IPS-NIHi7 (cell line): ENCODE results near the gene KCNH2.
A peak's percentile ranks its signal among the peaks of the same experiment; 100 is the strongest.

ENCODE experiments used
- DNase-seq: peaks from one replicate; pipeline ENCODE4 v3.0.0; 2012; ENCODE audit warnings: mixed read lengths; ENCODE audit errors: extremely low spot score

KCNH2 gene

DNA sequence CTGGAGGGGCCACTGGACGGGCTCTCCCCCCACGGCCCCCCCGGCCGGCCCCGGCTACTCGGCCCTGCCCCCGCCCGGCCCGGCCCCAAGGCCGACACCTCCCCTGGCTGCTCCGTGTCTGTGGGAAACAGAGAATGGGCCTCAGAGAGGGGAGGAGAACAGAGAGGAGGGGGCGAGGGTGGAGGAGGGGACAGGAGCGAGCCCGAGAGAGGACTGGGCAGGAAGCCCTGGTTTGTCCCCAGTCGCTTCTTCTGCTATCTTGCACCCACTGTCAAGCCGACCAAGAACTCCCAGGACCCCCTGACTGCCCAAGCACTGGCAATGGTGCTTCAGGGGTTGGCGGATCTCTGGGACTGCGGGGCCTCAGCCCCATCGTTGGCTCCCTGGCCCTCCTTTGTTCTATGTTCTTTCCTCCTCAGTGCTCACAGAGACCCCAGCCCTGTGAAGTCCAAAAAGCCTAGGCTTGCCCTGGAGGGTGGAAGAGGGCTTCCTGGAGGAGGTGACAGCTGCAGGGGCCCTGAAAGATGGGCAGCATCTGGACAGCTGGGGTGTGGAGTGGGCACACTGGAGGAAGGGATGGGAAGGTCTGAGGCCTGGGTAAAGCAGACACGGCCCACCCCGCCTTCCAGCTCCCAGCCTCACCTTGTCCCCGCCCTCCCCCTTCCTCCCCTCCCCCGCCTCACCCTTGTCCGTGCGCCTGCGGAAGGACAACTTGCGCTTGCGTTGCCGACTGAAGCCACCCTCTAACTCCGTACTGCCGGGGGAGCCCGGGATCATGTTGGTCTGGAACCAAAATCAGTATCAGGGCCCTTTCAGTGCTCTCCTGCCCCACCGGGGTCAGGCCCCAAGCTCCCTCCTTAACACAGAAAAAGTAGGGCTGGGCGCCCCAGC is 30.1 kb downstream of the KCNH2 start:
- peak; percentile 57 for DNase-seq

DNA sequence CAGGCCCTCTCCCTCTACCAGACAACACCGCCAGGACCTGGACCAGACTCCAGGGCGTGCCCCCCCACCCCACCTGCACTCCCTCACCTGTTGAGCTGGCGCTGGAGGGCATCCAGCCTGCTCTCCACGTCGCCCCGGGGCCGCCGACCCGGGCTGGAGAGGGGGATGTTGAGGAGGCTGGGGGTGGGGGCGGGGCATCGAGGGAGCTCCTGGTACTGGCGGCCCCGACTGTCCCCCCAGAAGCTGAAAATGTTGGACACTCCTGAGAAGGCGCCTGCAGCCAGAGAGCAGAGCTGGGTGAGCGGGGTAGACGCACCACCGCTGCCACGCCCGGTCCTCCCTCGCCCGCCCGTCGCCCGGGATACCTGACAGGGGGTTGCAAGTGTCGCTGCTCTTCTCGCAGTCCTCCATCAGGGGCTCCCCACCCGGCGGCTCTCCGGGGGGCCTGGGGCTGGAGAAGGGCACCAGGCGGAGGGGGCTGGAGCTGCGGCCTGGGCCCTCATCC is 30.8 kb downstream of the KCNH2 start:
- no peak for DNase-seq

DNA sequence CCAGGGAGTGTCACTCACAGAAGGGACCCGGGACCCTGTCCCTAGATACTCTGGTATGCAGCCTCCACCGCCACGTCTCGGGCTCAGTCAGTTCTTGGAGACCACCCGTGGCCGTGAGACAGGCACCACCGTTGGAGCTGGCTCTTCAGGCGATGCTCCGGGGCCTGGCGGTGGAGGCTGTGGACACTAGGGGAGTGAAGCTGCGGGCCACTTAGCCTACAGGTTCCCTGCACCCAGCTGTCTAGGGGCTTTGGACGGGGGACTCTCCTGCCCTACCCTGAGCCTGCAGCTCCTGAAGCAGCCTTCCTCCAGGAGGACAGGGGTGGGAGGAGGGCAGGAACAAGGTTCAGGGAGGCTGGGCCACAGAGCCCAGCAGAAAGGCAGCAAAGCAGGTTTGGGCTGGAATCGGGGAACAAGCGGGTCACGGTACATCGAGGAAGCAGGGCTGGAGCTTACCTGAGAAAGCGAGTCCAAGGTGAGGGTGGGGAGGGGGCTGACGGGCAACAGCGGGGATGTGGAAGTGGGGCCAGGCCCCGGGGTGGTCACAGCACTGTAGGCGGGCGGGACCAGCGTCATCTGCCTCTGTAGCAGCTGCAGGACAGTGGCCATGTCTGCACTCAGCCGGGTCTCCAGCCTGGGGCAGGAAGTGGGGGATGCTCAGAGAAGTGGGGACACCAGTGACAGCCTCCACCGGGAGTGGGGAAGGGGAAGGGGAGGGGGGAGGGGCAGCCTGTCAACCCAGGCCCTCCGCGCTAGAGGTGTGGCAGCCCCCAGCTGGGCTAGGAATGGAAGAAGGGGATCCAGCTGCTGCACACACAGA is 31.5 kb downstream of the KCNH2 start:
- DNase-seq, result no peak

- DNase-seq, result no peak
Measured at GRCh38 chr7:150945853-150946420, 32.2 kb downstream of the KCNH2 start.

GRCh38 chr7:150945171-150945852 is 32.8 kb downstream of the KCNH2 start:
- DNase-seq, result no peak

- DNase-seq, result no peak
Measured at GRCh38 chr7:150944066-150945042, 33.8 kb downstream of the KCNH2 start.

GRCh38 chr7:150943453-150943814 is 34.7 kb downstream of the KCNH2 start:
- DNase-seq, result no peak

DNA sequence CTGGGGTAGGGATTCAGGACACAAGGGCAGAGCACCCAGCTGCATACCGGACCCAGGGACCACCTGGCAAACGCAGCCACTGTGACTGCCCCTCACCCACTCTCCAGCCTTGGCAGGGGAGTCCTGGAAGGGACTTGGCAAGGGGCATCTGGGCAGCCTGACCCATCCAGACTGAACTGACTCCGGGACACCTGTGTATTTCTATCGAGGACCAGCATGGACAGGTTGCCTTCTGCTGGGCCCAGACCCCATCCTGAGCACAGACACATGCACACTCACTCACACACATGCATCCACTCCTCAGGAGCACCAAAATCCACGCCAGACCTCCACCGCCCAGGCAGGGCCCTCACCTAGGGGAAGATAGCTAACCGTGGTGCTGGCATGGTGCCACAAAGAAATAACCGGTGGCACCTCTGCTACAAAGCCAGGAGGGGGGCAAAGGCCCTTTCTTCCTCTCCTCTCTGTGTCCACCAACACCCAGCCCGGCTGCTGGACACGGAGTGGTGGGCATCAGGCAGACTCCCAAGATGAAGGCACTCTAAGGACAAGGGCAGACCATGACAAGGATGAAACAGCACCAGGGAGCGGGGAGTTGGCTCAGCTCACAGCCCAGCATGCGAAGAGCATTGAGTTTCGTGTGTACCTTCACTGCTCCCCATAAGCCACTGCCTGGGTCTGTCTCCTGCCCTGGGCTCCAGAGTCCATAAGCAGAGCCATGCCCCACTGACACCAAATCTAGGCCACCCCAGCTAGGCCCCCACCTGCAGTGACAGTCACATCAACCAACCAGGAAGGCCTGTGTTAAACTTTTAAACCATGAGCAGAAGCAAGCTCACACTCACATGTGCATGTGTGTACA is 35.3 kb downstream of the KCNH2 start:
- DNase-seq, result no peak

GRCh38 chr7:150942001-150942590 is 36.0 kb downstream of the KCNH2 start:
- peak; percentile 49 for DNase-seq

- no peak for DNase-seq
Measured at GRCh38 chr7:150941351-150942000, 36.6 kb downstream of the KCNH2 start.

DNA sequence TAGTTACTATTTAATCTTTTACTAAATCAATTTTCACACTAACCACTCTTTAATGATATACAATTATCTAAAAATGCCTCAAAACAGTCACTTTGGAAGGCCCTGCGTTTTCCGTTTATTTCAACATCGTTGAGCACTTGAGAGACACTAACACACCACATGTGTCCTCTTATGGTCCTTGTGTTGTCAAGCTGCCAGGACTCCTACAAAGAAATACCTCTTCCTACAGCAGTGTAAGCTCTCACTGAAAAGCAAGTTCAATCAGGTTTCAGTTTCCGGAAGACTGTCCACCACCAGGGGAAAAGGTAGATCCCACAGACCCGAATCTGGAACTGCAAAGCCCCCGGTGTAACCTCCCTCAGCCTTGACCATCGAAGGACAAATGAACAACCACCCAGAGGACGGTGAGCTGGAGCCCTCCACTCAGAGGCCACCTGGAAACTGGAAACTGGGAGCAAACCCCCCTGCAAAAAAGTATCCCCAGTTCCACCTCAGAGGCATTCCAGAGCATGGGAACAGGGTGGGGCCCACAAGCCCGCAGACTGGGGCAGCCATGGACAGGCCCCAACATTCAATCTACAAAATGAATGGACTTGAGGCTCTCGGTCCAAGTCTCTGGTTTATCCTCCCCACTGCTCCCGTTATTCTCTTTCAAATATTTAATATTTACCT is 37.6 kb downstream of the KCNH2 start:
- DNase-seq, result no peak

- DNase-seq, result no peak
Measured at GRCh38 chr7:150939466-150939865, 38.7 kb downstream of the KCNH2 start.

GRCh38 chr7:150939052-150939451 is 39.1 kb downstream of the KCNH2 start:
- DNase-seq, result no peak

DNA sequence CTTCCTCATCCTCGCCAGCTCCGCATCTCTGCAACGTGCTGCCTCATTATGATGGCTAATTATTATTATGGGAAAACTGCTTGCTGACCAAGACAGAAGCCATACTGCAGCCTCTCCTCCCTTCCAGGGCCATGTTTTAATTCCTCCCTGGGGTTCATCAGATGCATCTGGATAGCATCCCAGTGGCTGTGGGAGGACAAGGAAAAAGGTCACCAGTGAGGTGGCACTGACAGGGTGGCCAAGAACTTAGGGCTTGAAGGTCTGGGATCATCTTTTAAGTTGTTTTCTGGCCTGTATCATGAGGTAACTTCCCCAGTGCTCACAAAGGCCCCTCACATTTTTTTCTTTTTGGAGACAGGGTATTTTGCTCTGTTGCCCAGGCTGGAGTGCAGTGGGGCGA is 39.6 kb downstream of the KCNH2 start:
- no peak for DNase-seq

- peak; percentile 32 for DNase-seq
Measured at GRCh38 chr7:150937848-150938561, 40.1 kb downstream of the KCNH2 start.

GRCh38 chr7:150936018-150936417 is 42.1 kb downstream of the KCNH2 start:
- DNase-seq, result no peak

GRCh38 chr7:150935149-150935548 is 43.0 kb downstream of the KCNH2 start:
- no peak for DNase-seq
